Mesendoderm (in vitro differentiated cells): ENCODE results near the gene SSC4D.
"Not testable (repeated sequence)": the region's sequence is repeated elsewhere in the genome, so short reads cannot be mapped to it uniquely, and the experiment has no call there.

Experiments used
- DNase-seq: peaks from one replicate; pipeline ENCODE4 v3.0.0; 2013
- H2AK5ac ChIP-seq: 2 replicates; pipeline ENCODE4 v1.6.1; 2013; ENCODE audit warnings: low read length, inconsistent platforms
- H2BK120ac ChIP-seq: 2 replicates; pipeline ENCODE4 v1.6.1; 2013; ENCODE audit warnings: low read depth, mild to moderate bottlenecking, low read length, moderate library complexity, mixed read lengths
- H2BK15ac ChIP-seq: replicated peaks from 2 replicates; pipeline ENCODE4 v1.6.1; 2013; ENCODE audit warnings: low read depth, mild to moderate bottlenecking, moderate library complexity
- H2BK5ac ChIP-seq: 2 replicates; pipeline ENCODE4 v1.6.1; 2013; ENCODE audit warnings: low read length, inconsistent platforms
- H3K18ac ChIP-seq: 2 replicates; pipeline ENCODE4 v1.6.1; 2013; ENCODE audit warnings: mild to moderate bottlenecking, low read length, mixed read lengths
- H3K23ac ChIP-seq: one replicate; pipeline ENCODE4 v1.6.1; 2013; ENCODE audit warnings: low read length
- H3K27ac ChIP-seq: 2 replicates; pipeline ENCODE4 v1.5.1; 2013; ENCODE audit warnings: low read depth, mild to moderate bottlenecking, inconsistent platforms, low read length, moderate library complexity
- H3K27me3 ChIP-seq: 2 replicates; pipeline ENCODE4 v1.6.1; 2013; ENCODE audit warnings: low read length, control low read depth, mild to moderate bottlenecking, inconsistent platforms; ENCODE audit not compliant: insufficient read depth, poor library complexity
- H3K36me3 ChIP-seq: 2 replicates; pipeline ENCODE4 v1.6.1; 2013; ENCODE audit warnings: low read length, inconsistent platforms; ENCODE audit not compliant: control insufficient read depth, insufficient read depth
- H3K4ac ChIP-seq: one replicate; pipeline ENCODE4 v1.6.1; 2013; ENCODE audit warnings: low read depth, mild to moderate bottlenecking, low read length, moderate library complexity
- H3K4me1 ChIP-seq: 2 replicates; pipeline ENCODE4 v1.6.1; 2013; ENCODE audit warnings: low read depth, low read length, inconsistent platforms; ENCODE audit not compliant: control insufficient read depth
- H3K4me2 ChIP-seq: 2 replicates; pipeline ENCODE4 v1.6.1; 2013; ENCODE audit warnings: low read length
- H3K4me3 ChIP-seq: 2 replicates; pipeline ENCODE4 v1.5.1; 2013; ENCODE audit warnings: mild to moderate bottlenecking, low read length
- H3K56ac ChIP-seq: one replicate; pipeline ENCODE4 v1.6.1; 2013; ENCODE audit warnings: low read length
- H3K79me1 ChIP-seq: 2 replicates; pipeline ENCODE4 v1.6.1; 2013; ENCODE audit warnings: low read length, inconsistent platforms
- H3K79me2 ChIP-seq: 2 replicates; pipeline ENCODE4 v1.6.1; 2013; ENCODE audit warnings: mild to moderate bottlenecking, low read length; ENCODE audit not compliant: control insufficient read depth, insufficient read depth
- H3K9ac ChIP-seq: 2 replicates; pipeline ENCODE4 v1.6.1; 2013; ENCODE audit warnings: low read length, inconsistent platforms
- H4K5ac ChIP-seq: one replicate; pipeline ENCODE4 v1.6.1; 2013; ENCODE audit warnings: low read length
- H4K8ac ChIP-seq: one replicate; pipeline ENCODE4 v1.6.1; 2013; ENCODE audit warnings: low read depth, mild to moderate bottlenecking, control low read depth, low read length, moderate library complexity
- WGBS: extraction: QIAGEN DNeasy Blood & Tissue Kit; methylation state at CpG from one replicate; pipeline ENCODE4 v1.1.7; 2013; ENCODE audit warnings: low lambda C conversion rate, missing lambda C conversion rate; ENCODE audit not compliant: insufficient coverage; ENCODE audit errors: extremely low coverage; 5-methylcytosine and 5-hydroxymethylcytosine counted together

SSC4D gene

DNA sequence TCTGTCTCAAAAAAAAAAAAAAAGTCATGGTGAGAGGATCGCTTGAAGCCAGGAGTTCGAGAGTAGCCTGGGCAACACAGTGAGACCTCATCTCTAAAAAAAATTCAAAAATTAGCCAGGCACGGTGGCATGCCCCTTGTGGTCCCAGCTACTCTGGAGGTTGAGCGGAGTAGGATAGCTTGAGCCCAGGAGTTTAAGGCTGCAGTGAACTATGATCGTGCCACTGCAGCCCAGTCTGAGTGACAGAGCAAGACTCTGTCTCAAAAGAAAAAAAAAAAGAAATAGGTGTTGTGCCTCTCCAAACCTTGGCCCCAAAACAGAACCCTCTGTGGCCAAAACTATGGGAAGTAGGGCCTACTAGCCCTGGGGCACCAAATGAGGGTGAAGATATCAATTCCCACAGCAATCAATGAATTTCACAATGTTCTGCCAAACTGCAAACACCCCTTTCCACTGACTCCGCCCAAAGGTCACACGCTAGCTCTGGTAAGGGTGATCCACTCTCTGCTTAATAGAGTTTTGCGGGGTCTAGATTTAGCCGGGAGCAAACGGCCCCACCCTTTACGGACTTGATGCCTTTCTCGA lies 16.9 kb downstream of the SSC4D start:
- Histone ChIP-seq H3K4me3 (no peak overlapping the region), H4K5ac (peak overlapping the region; percentile 97), H3K79me2 (no peaks in the 10 kb centered on the region), H3K36me3 (no peaks in the 10 kb centered on the region), H2BK120ac (no peak overlapping the region), H3K79me1 (no peaks in the 10 kb centered on the region), H3K9ac (peak overlapping the region; percentile 67), H3K4ac (peak overlapping the region; percentile 65), H3K18ac (peak overlapping the region; percentile 71), H3K27me3 (no peaks in the 10 kb centered on the region), H2AK5ac (no peak overlapping the region), H3K4me2 (peak overlapping the region; percentile 74), H3K23ac (no peak overlapping the region), H2BK15ac (no peak overlapping the region), H2BK5ac (peak overlapping the region; percentile 20), H3K56ac (peak overlapping the region; percentile 87), H3K27ac (no peak overlapping the region), H3K4me1 (peaks cover 7% of the 10 kb centered on the region), H4K8ac (peak overlapping the region; percentile 30)
- no peak for DNase-seq
- no CpG with 5 or more reads among the region's 12 CpGs for WGBS

DNA sequence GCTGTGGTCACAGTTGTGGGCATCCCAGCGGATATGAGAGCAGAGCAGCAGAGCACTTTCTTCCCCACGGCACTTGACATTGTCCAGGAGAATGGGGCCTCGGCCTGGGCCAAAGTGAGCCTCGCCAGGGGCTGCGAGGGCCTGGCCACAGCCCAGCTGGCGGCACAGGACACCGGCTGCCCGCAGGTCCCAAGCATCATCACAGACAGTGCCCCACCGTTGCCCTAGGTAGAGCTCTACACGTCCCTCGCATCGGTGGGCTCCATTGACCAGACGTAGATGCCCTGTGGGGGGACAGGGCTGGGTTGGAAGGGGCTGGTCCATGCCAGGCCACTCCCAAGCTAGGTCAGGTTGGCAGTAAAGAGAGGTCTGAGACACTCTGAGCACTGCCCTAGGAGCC lies 19.4 kb downstream of the SSC4D start:
- Histone ChIP-seq H2BK120ac (no peak overlapping the region), H2BK15ac (no peak overlapping the region), H3K56ac (peak overlapping the region; percentile 18), H3K36me3 (no peaks in the 10 kb centered on the region), H3K27ac (no peak overlapping the region), H3K4ac (no peak overlapping the region), H3K23ac (no peak overlapping the region), H3K9ac (no peak overlapping the region), H3K27me3 (no peaks in the 10 kb centered on the region), H3K79me2 (no peaks in the 10 kb centered on the region), H2AK5ac (peak overlapping the region; percentile 17), H4K5ac (no peak overlapping the region), H3K4me3 (no peak overlapping the region), H2BK5ac (no peak overlapping the region), H4K8ac (no peak overlapping the region), H3K79me1 (no peaks in the 10 kb centered on the region), H3K18ac (no peak overlapping the region), H3K4me2 (no peak overlapping the region), H3K4me1 (peaks cover 7% of the 10 kb centered on the region)
- no peak for DNase-seq
- WGBS = no CpG with 5 or more reads among the region's 13 CpGs

- H3K27ac ChIP-seq, H3K56ac ChIP-seq, H2BK15ac ChIP-seq, H4K5ac ChIP-seq, H4K8ac ChIP-seq, H3K4ac ChIP-seq, H3K9ac ChIP-seq, H3K4me3 ChIP-seq, H2AK5ac ChIP-seq, H3K79me2 ChIP-seq, H3K79me1 ChIP-seq, H3K27me3 ChIP-seq, H3K4me1 ChIP-seq, H3K23ac ChIP-seq, H2BK120ac ChIP-seq, H3K18ac ChIP-seq, DNase-seq, H3K4me2 ChIP-seq, H2BK5ac ChIP-seq, H3K36me3 ChIP-seq: not testable (repeated sequence)
- WGBS = no CpG with 5 or more reads among the region's 6 CpGs
Measured at GRCh38 chr7:76387789-76388188, 21.7 kb downstream of the SSC4D start.

DNA sequence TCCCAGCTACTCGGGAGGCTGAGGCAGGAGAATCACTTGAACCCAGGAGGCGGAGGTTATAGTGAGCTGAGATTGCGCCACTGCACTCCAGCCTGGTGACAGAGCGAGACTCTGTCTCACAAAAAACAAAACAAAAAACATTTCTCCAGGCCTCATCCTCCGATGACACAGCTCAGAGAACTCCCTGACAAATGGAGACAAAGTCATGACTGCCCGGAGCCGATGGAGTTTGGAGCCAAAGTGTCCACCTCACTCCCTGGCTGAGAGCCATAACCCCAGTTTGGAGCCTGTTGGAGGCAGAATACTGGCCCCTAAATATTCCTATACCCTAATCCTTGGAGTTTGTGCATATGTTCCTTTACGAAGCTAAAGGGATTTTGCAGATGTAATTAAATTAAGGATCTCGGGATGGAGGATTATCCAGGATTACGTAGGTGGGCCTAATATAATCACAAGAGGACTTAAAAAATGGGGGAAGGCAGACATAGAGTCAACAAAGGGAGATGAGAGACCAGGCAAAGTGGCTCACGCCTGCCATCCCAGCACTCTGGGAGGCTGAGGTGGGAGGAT lies 22.7 kb downstream of the SSC4D start:
- no CpG with 5 or more reads among the region's 11 CpGs for WGBS
- H2BK15ac ChIP-seq = no peak overlapping the region
- no peaks in the 10 kb centered on the region for H3K79me2 ChIP-seq
- peaks cover 4% of the 10 kb centered on the region for H3K4me1 ChIP-seq
- H3K27ac ChIP-seq = no peak overlapping the region
- DNase-seq = no peak
- no peak overlapping the region for H4K5ac ChIP-seq
- no peaks in the 10 kb centered on the region for H3K27me3 ChIP-seq
- no peak overlapping the region for H3K9ac ChIP-seq
- no peak overlapping the region for H2BK5ac ChIP-seq
- no peak overlapping the region for H3K4me2 ChIP-seq
- no peaks in the 10 kb centered on the region for H3K36me3 ChIP-seq
- no peaks in the 10 kb centered on the region for H3K79me1 ChIP-seq
- no peak overlapping the region for H3K56ac ChIP-seq
- no peak overlapping the region for H3K23ac ChIP-seq
- no peak overlapping the region for H3K4ac ChIP-seq
- H3K18ac ChIP-seq = no peak overlapping the region
- H4K8ac ChIP-seq = no peak overlapping the region
- no peak overlapping the region for H3K4me3 ChIP-seq
- no peak overlapping the region for H2AK5ac ChIP-seq
- H2BK120ac ChIP-seq = no peak overlapping the region

GRCh38 chr7:76383089-76383944 lies 26.2 kb downstream of the SSC4D start:
- no CpG with 5 or more reads among the region's 13 CpGs for WGBS
- H4K8ac ChIP-seq = no peak overlapping the region

More at GRCh38 chr7:76383089-76383944, 26.2 kb downstream of the SSC4D start:
- Histone ChIP-seq H3K36me3 (no peaks in the 10 kb centered on the region), H3K4me3 (no peak overlapping the region), H2BK5ac (no peak overlapping the region), H3K4me2 (no peak overlapping the region), H3K4ac (no peak overlapping the region), H3K79me1 (no peaks in the 10 kb centered on the region), H3K18ac (no peak overlapping the region), H3K79me2 (no peaks in the 10 kb centered on the region), H3K23ac (no peak overlapping the region), H2BK120ac (no peak overlapping the region), H3K9ac (no peak overlapping the region), H2BK15ac (no peak overlapping the region), H3K27me3 (no peaks in the 10 kb centered on the region), H3K4me1 (no peaks in the 10 kb centered on the region), H3K56ac (peak overlapping the region; percentile 73), H2AK5ac (no peak overlapping the region), H4K5ac (no peak overlapping the region), H3K27ac (no peak overlapping the region)
- peak; percentile 90 for DNase-seq
